ENCODE measurements around the gene ARL4D.
A peak's percentile ranks its signal among the peaks of the same experiment; 100 is the strongest.
"Not testable (repeated sequence)": the region's sequence is repeated elsewhere in the genome, so short reads cannot be mapped to it uniquely, and the experiment has no call there.

The ARL4D gene

GRCh38 chr17:43398724-43399595 lies at the start of gene ARL4D:
Gene ARL4D, plus strand, starts transcription at chr17:43398993. Its CDS starts 740 bp downstream, at chr17:43399733.
- DNase-seq = peak; percentile 74 to 76

GRCh38 chr17:43349142-43349541 lies 49.7 kb upstream of the ARL4D start:
- peak; percentile 29 to 30 for DNase-seq

- no peak for DNase-seq
Observed at GRCh38 chr17:43350888-43351361, 47.9 kb upstream of the ARL4D start.

GRCh38 chr17:43351691-43352090 lies 47.1 kb upstream of the ARL4D start:
- no peak for DNase-seq

GRCh38 chr17:43352579-43353331 lies 46.0 kb upstream of the ARL4D start:
- DNase-seq = no peak

GRCh38 chr17:43353393-43353792 lies 45.4 kb upstream of the ARL4D start:
- DNase-seq = no peak

- no peak for DNase-seq
Observed at GRCh38 chr17:43354371-43354770, 44.4 kb upstream of the ARL4D start.

GRCh38 chr17:43356450-43356849 lies 42.3 kb upstream of the ARL4D start:
- DNase-seq = no peak

- no peak for DNase-seq
Observed at GRCh38 chr17:43356999-43357398, 41.8 kb upstream of the ARL4D start.

GRCh38 chr17:43359469-43360110 lies 39.2 kb upstream of the ARL4D start:
- DNase-seq = peak in 1 of 2 experiments; percentile 39

- peak; percentile 80 to 83 for DNase-seq
Observed at GRCh38 chr17:43360376-43360738, 38.4 kb upstream of the ARL4D start.

GRCh38 chr17:43360739-43361505 lies 37.9 kb upstream of the ARL4D start:
- peak; percentile 100 for DNase-seq

- no peak for DNase-seq
Observed at GRCh38 chr17:43363181-43363925, 35.4 kb upstream of the ARL4D start.

GRCh38 chr17:43363926-43364285 lies 34.9 kb upstream of the ARL4D start:
- no peak for DNase-seq

GRCh38 chr17:43365356-43365755 lies 33.4 kb upstream of the ARL4D start:
- no peak for DNase-seq

- DNase-seq = not testable (repeated sequence)
Observed at GRCh38 chr17:43365921-43366320, 32.9 kb upstream of the ARL4D start.

GRCh38 chr17:43366891-43367736 lies 31.7 kb upstream of the ARL4D start:
- DNase-seq = no peak

- peak; percentile 95 to 97 for DNase-seq
Observed at GRCh38 chr17:43367737-43368242, 31.0 kb upstream of the ARL4D start.

GRCh38 chr17:43368740-43369506 lies 29.9 kb upstream of the ARL4D start:
- DNase-seq = peak; percentile 77 to 78

- no peak for DNase-seq
Observed at GRCh38 chr17:43369986-43370385, 28.8 kb upstream of the ARL4D start.
